Stomach smooth muscle (tissue), 2 donors: Measurements from ENCODE around the gene LYPD6B.

ENCODE experiments used
- H3K27ac ChIP-seq: one replicate; pipeline ENCODE4 v1.7.0; 2013; ENCODE audit warnings: mild to moderate bottlenecking, low read length, inconsistent platforms
- H3K27me3 ChIP-seq, 2 donors: one replicate each; pipeline ENCODE4 v1.7.0; 2013; ENCODE audit warnings: low read length in 2 of 2; ENCODE audit not compliant: insufficient read depth in 2 of 2, control insufficient read depth in 1 of 2
- H3K36me3 ChIP-seq, 2 donors: one replicate each; pipeline ENCODE4 v1.7.0; 2013; ENCODE audit warnings: low read length in 2 of 2; ENCODE audit not compliant: control insufficient read depth in 2 of 2, insufficient read depth in 2 of 2
- H3K4me1 ChIP-seq: one replicate; pipeline ENCODE4 v1.7.0; 2013; ENCODE audit warnings: low read length; ENCODE audit not compliant: control insufficient read depth, insufficient read depth
- H3K4me3 ChIP-seq, 2 donors: one replicate each; pipeline ENCODE4 v1.7.0; 2013; ENCODE audit warnings: low read length in 2 of 2
- H3K9ac ChIP-seq, 2 donors: one replicate each; pipeline ENCODE4 v1.7.0; 2013; ENCODE audit warnings: low read length in 2 of 2, mild to moderate bottlenecking in 1 of 2
- H3K9me3 ChIP-seq, 2 donors: one replicate each; pipeline ENCODE4 v1.7.0; 2013; ENCODE audit warnings: low read length in 2 of 2; ENCODE audit not compliant: control insufficient read depth in 2 of 2
- donor health status: healthy.
- donor health status: Pancreatic carcinoma.

Gene LYPD6B

DNA sequence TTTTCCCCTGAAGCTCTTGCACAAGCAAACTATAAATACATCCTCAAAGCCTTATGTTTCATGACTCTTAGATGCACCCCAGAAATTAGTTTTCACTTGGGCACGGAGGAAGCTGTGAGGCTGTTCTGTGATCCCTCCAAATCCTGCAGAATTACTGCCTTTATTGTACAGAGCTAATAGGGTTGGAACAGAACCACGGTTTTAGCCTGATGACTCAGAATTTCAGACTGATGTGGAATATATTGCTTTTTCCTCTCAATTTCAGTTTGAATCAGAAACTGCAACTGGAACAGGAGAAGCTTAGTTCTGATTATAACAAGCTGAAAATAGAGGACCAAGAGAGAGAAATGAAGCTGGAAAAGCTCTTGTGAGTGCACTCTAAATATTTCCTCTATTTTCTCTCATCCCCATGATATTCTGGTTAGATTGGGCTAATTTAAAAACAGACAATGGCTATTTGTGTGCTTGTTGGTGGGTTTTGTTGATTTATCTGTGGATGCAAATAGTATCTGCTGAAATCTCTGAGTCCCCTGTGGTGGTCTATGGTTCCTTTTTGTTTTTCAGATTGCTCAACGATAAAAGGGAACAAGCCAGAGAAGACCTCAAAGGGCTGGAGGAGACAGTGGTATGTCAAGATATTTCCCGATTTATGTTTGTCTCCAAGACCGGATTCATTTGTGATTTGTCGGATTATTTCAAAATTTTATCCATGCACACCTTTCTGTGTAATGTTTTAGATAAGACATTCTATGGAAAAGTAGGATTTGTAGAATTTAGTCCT, 38.2 kb upstream of the LYPD6B start:
- Histone ChIP-seq H3K36me3 (no peaks in the 10 kb centered on the region), H3K4me1 (no peaks in the 10 kb centered on the region), H3K9me3 (no peaks in the 10 kb centered on the region), H3K27ac (no peak overlapping the region), H3K27me3 (peaks cover 0 to 6% of the 10 kb centered on the region in 2 donors), H3K9ac (no peak overlapping the region), H3K4me3 (no peak overlapping the region)

- H3K27me3 ChIP-seq, result peaks cover 0 to 6% of the 10 kb centered on the region in 2 donors
- H3K36me3 ChIP-seq, result no peaks in the 10 kb centered on the region
- H3K9ac ChIP-seq, result no peak overlapping the region
- H3K9me3 ChIP-seq, result no peaks in the 10 kb centered on the region
- H3K27ac ChIP-seq, result no peak overlapping the region
- H3K4me3 ChIP-seq, result no peak overlapping the region
- H3K4me1 ChIP-seq, result no peaks in the 10 kb centered on the region
Observed at GRCh38 chr2:149001496-149001895, 37.0 kb upstream of the LYPD6B start.

- peaks cover 0 to 6% of the 10 kb centered on the region in 2 donors for H3K27me3 ChIP-seq
- no peaks in the 10 kb centered on the region for H3K4me1 ChIP-seq
- H3K9me3 ChIP-seq, result no peaks in the 10 kb centered on the region
- H3K27ac ChIP-seq, result no peak overlapping the region
- no peak overlapping the region for H3K4me3 ChIP-seq
- no peak overlapping the region for H3K9ac ChIP-seq
- H3K36me3 ChIP-seq, result no peaks in the 10 kb centered on the region
Observed at GRCh38 chr2:149002378-149002890, 36.1 kb upstream of the LYPD6B start.

GRCh38 chr2:149002891-149003740, 35.4 kb upstream of the LYPD6B start:
- Histone ChIP-seq H3K9me3 (no peaks in the 10 kb centered on the region), H3K36me3 (no peaks in the 10 kb centered on the region), H3K4me1 (no peaks in the 10 kb centered on the region), H3K4me3 (no peak overlapping the region), H3K9ac (no peak overlapping the region), H3K27ac (no peak overlapping the region), H3K27me3 (peaks cover 0 to 4% of the 10 kb centered on the region in 2 donors)

- H3K4me1 ChIP-seq, result no peaks in the 10 kb centered on the region
- H3K9ac ChIP-seq, result no peak overlapping the region
- H3K27ac ChIP-seq, result no peak overlapping the region
- peaks cover 0 to 2% of the 10 kb centered on the region in 2 donors for H3K27me3 ChIP-seq
- no peaks in the 10 kb centered on the region for H3K36me3 ChIP-seq
- no peaks in the 10 kb centered on the region for H3K9me3 ChIP-seq
- no peak overlapping the region for H3K4me3 ChIP-seq
Observed at GRCh38 chr2:149004836-149005235, 33.7 kb upstream of the LYPD6B start.

GRCh38 chr2:149005471-149006077, 32.9 kb upstream of the LYPD6B start:
- no peaks in the 10 kb centered on the region for H3K4me1 ChIP-seq
- H3K36me3 ChIP-seq, result no peaks in the 10 kb centered on the region
- H3K27ac ChIP-seq, result no peak overlapping the region
- H3K9ac ChIP-seq, result no peak overlapping the region
- H3K27me3 ChIP-seq, result peaks cover 0 to 2% of the 10 kb centered on the region in 2 donors
- no peak overlapping the region for H3K4me3 ChIP-seq
- H3K9me3 ChIP-seq, result no peaks in the 10 kb centered on the region

DNA sequence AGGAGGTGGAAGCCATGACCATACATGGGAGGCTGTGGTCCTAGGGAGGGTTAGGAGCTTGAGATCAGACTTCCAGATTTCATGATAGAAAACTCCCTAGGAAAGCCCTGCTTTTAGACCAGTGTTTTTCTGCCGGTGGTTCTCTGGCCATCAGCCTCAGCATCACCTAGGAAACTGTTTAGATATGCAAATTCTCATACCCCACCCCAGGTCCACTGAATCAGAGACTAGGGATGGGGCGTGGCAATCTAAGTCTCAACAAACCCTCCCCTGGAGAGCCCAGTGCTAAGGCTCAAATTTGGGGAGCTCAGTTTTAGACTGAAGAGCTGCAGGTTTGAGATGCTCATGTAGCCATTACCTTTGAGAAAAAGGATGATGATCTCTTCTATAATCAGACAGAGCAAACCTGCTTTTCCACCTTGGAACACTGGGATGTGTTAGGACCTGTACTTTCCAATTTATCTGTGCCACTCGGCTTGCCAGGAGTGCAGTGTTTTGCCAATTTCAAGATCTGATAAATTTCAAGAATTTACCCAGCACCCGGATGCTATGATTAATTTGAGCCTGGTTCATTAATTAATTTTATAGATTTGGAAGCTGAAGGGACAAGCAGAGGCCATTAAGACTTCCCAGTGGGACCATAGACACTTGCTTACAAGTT, 31.5 kb upstream of the LYPD6B start:
- Histone ChIP-seq H3K4me3 (no peak overlapping the region), H3K9ac (no peak overlapping the region), H3K4me1 (no peaks in the 10 kb centered on the region), H3K27me3 (no peaks in the 10 kb centered on the region), H3K36me3 (no peaks in the 10 kb centered on the region), H3K27ac (no peak overlapping the region), H3K9me3 (no peaks in the 10 kb centered on the region)

DNA sequence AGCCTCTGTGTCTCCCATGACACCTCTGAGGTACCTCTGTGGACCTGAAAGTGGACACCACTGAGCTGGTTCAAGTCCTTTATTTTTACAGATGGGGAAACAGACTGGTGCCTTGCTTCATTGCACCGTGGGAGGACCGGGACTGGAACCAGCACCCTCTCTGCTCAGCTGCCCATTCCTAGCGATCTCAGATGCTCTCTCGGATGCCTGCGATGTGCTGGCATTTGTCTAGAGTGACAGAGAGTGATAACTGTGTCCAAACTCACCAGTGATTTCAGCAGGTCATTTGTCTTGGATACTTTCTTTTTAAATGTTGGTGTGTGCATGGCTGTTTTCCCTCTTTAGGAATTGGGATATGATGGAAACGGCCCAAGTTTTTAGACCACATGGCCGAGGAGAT, 30.1 kb upstream of the LYPD6B start:
- Histone ChIP-seq H3K4me3 (no peak overlapping the region), H3K36me3 (no peaks in the 10 kb centered on the region), H3K27me3 (peaks cover 0 to 1% of the 10 kb centered on the region in 2 donors), H3K9me3 (no peaks in the 10 kb centered on the region), H3K27ac (no peak overlapping the region), H3K4me1 (no peaks in the 10 kb centered on the region), H3K9ac (no peak overlapping the region)

GRCh38 chr2:149009576-149010461, 28.7 kb upstream of the LYPD6B start:
- no peaks in the 10 kb centered on the region for H3K9me3 ChIP-seq
- H3K36me3 ChIP-seq, result no peaks in the 10 kb centered on the region
- peaks cover 0 to 2% of the 10 kb centered on the region in 2 donors for H3K27me3 ChIP-seq
- no peak overlapping the region for H3K4me3 ChIP-seq
- H3K4me1 ChIP-seq, result no peaks in the 10 kb centered on the region
- no peak overlapping the region for H3K9ac ChIP-seq
- H3K27ac ChIP-seq, result no peak overlapping the region
